ENCODE data around the gene UBE2G1.
"Not testable (repeated sequence)": the region's sequence is repeated elsewhere in the genome, so short reads cannot be mapped to it uniquely, and the experiment has no call there.

Gene UBE2G1

DNA sequence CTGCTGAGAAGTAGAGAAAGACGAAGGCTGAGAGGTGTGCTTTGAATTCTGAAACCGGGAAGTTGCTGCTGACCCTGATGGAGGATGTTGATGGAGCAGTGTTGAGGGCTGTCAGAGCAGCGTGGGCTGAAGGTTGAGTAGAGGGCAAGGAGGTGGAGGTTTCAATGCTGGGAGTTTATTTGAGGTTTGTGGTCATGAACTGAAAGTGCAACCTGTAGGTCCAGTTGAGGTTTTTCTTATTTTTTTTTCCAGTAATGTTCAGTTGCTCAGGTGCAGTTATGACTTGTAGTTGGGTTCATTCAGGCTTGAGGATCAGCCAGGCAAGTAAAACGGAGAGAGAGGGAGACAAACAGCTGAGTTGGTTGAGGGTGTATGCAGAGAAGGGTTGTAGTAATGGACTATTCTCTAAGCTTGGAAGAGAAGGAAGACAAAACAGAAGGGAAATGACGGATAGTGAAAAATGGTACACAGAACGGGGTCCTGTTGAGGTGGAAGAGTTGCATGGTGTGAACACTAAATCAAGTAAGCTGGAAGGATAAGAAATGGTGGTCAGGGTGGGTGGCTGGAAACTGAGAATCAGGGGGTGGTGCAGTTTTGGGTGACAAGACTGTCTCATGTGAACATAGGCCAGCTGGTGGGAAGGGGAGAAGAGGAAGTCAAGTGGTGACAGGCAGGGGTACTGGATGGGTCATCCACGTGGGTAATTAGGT, 8.7 kb upstream of the UBE2G1 start:
- H3K36me3 ChIP-seq (ENCODE audit: low read depth): no peaks in the 10 kb centered on the region
- ATAC-seq (ENCODE audit: low read depth) (no peak), DNase-seq (ENCODE audit: low spot score) (no peak)
- H3K27ac ChIP-seq (ENCODE audit: poor library complexity, severe bottlenecking): no peak overlapping the region
- TF ChIP-seq CTCF (IDR thresholded peaks at IDR 0.05; ENCODE audit: poor library complexity, severe bottlenecking): no peak
- no peaks in the 10 kb centered on the region for H3K27me3 ChIP-seq (ENCODE audit: insufficient read depth, poor library complexity, severe bottlenecking)
- H3K9me3 ChIP-seq (ENCODE audit: severe bottlenecking): no peaks in the 10 kb centered on the region
- no peak overlapping the region for H3K4me3 ChIP-seq (ENCODE audit: severe bottlenecking)
- H3K4me1 ChIP-seq (ENCODE audit: insufficient read depth, poor library complexity, severe bottlenecking): no peaks in the 10 kb centered on the region

GRCh38 chr17:4369557-4370230, 3.2 kb upstream of the UBE2G1 start:
- no peak for ATAC-seq (ENCODE audit: low read depth)
- no peak for TF ChIP-seq CTCF (IDR thresholded peaks at IDR 0.05; ENCODE audit: poor library complexity, severe bottlenecking)
- H3K4me1 ChIP-seq (ENCODE audit: insufficient read depth, poor library complexity, severe bottlenecking): no peaks in the 10 kb centered on the region

GRCh38 chr17:4368341-4368740, 1.9 kb upstream of the UBE2G1 start:
- H3K36me3 ChIP-seq (ENCODE audit: low read depth): peaks cover 2% of the 10 kb centered on the region
- no peak for TF ChIP-seq CTCF (IDR thresholded peaks at IDR 0.05; ENCODE audit: poor library complexity, severe bottlenecking)
- H3K4me1 ChIP-seq (ENCODE audit: insufficient read depth, poor library complexity, severe bottlenecking): no peaks in the 10 kb centered on the region
- ATAC-seq (ENCODE audit: low read depth) (no peak), DNase-seq (ENCODE audit: low spot score) (no peak)
- H3K4me3 ChIP-seq (ENCODE audit: severe bottlenecking): no peak overlapping the region
- no peak overlapping the region for H3K27ac ChIP-seq (ENCODE audit: poor library complexity, severe bottlenecking)
- H3K9me3 ChIP-seq (ENCODE audit: severe bottlenecking): no peaks in the 10 kb centered on the region
- no peaks in the 10 kb centered on the region for H3K27me3 ChIP-seq (ENCODE audit: insufficient read depth, poor library complexity, severe bottlenecking)

More at GRCh38 chr17:4369557-4370230, 3.2 kb upstream of the UBE2G1 start:
- Histone ChIP-seq H3K4me3 (ENCODE audit: severe bottlenecking) (no peak overlapping the region), H3K36me3 (ENCODE audit: low read depth) (no peaks in the 10 kb centered on the region), H3K27ac (ENCODE audit: poor library complexity, severe bottlenecking) (no peak overlapping the region), H3K27me3 (ENCODE audit: insufficient read depth, poor library complexity, severe bottlenecking) (no peaks in the 10 kb centered on the region), H3K9me3 (ENCODE audit: severe bottlenecking) (no peaks in the 10 kb centered on the region)
- DNase-seq (ENCODE audit: low spot score): no peak

DNA sequence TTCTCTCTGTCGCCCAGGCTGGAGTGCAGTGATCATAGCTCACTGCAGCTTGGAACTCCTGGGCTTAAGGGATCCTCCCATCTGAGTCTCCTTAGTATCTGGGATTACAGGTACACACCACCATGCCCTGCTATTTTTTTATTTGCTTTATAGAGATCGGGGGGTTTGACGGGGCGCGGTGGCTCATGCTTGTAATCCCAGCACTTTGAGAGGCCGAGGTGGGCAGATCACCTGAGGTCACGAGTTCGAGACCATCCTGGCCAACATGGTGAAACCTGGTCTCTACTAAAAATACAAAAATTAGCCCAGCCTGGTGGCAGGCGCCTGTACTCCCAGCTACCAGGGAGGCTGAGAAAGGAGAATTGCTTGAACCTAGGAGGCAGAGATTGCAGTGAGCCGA, 702 bp upstream of the UBE2G1 start:
- ATAC-seq (ENCODE audit: low read depth); DNase-seq (ENCODE audit: low spot score); H3K9me3 ChIP-seq (ENCODE audit: severe bottlenecking); H3K4me1 ChIP-seq (ENCODE audit: insufficient read depth, poor library complexity, severe bottlenecking); H3K27me3 ChIP-seq (ENCODE audit: insufficient read depth, poor library complexity, severe bottlenecking); H3K27ac ChIP-seq (ENCODE audit: poor library complexity, severe bottlenecking): not testable (repeated sequence)
- peaks cover 14% of the 10 kb centered on the region for H3K36me3 ChIP-seq (ENCODE audit: low read depth)
- peak overlapping the region; percentile 85 for H3K4me3 ChIP-seq (ENCODE audit: severe bottlenecking)

- Histone ChIP-seq H3K4me1 (ENCODE audit: insufficient read depth, poor library complexity, severe bottlenecking) (no peaks in the 10 kb centered on the region), H3K4me3 (ENCODE audit: severe bottlenecking) (peak overlapping the region; percentile 85), H3K9me3 (ENCODE audit: severe bottlenecking) (no peaks in the 10 kb centered on the region), H3K36me3 (ENCODE audit: low read depth) (peaks cover 17% of the 10 kb centered on the region), H3K27ac (ENCODE audit: poor library complexity, severe bottlenecking) (peak overlapping the region; percentile 89), H3K27me3 (ENCODE audit: insufficient read depth, poor library complexity, severe bottlenecking) (no peaks in the 10 kb centered on the region)
- TF ChIP-seq CTCF (IDR thresholded peaks at IDR 0.05; ENCODE audit: poor library complexity, severe bottlenecking): no peak
- DNase-seq (ENCODE audit: low spot score) (no peak), ATAC-seq (ENCODE audit: low read depth) (peak; percentile 28)
Observed at GRCh38 chr17:4365628-4366326, 698 bp downstream of the UBE2G1 start.

All from RWPE2 (cell line).